ENCODE data around the gene MLIP.

GRCh38 chr6:54193560-54193959 lies 82.3 kb downstream of the MLIP start:
- TF ChIP-seq CTCF (IDR thresholded peaks at IDR 0.05) (no peak), POLR2A (IDR thresholded peaks at IDR 0.05) (no peak)
